DMS153 treated with DMSO at 0.1 percent for 48 hours (cell line): ENCODE results near the gene TCF4.

Experiments
- DNase-seq: peaks from one replicate; lab custom pipeline; 2025; ENCODE audit not compliant: unreplicated experiment; lab: John Stamatoyannopoulos, UW

Gene TCF4

GRCh38 chr18:55396267-55396905 is 191.6 kb downstream of the TCF4 start:
- no peak for DNase-seq

GRCh38 chr18:55395799-55396198 is 192.2 kb downstream of the TCF4 start:
- no peak for DNase-seq

- no peak for DNase-seq
Observed at GRCh38 chr18:55390898-55391297, 197.1 kb downstream of the TCF4 start.

GRCh38 chr18:55387139-55387984 is 200.6 kb downstream of the TCF4 start:
- DNase-seq, result no peak

- no peak for DNase-seq
Observed at GRCh38 chr18:55386545-55386944, 201.4 kb downstream of the TCF4 start.

GRCh38 chr18:55385770-55386169 is 202.2 kb downstream of the TCF4 start:
- DNase-seq, result no peak

GRCh38 chr18:55384551-55385275 is 203.3 kb downstream of the TCF4 start:
- DNase-seq, result no peak

- no peak for DNase-seq
Observed at GRCh38 chr18:55384115-55384514, 203.9 kb downstream of the TCF4 start.

- no peak for DNase-seq
Observed at GRCh38 chr18:55382277-55382805, 205.7 kb downstream of the TCF4 start.

- no peak for DNase-seq
Observed at GRCh38 chr18:55381277-55381676, 206.7 kb downstream of the TCF4 start.

- DNase-seq, result no peak
Observed at GRCh38 chr18:55380589-55380988, 207.4 kb downstream of the TCF4 start.

- no peak for DNase-seq
Observed at GRCh38 chr18:55376387-55376786, 211.6 kb downstream of the TCF4 start.

GRCh38 chr18:55375930-55376329 is 212.1 kb downstream of the TCF4 start:
- no peak for DNase-seq

- DNase-seq, result no peak
Observed at GRCh38 chr18:55374741-55375140, 213.3 kb downstream of the TCF4 start.

GRCh38 chr18:55372209-55372608 is 215.8 kb downstream of the TCF4 start:
- DNase-seq, result no peak

GRCh38 chr18:55370936-55371335 is 217.1 kb downstream of the TCF4 start:
- DNase-seq, result no peak

- DNase-seq, result no peak
Observed at GRCh38 chr18:55369346-55369745, 218.6 kb downstream of the TCF4 start.

- no peak for DNase-seq
Observed at GRCh38 chr18:55365342-55365741, 222.7 kb downstream of the TCF4 start.

GRCh38 chr18:55362303-55362702 is 225.7 kb downstream of the TCF4 start:
- DNase-seq, result no peak

GRCh38 chr18:55361492-55362250 is 226.3 kb downstream of the TCF4 start:
- DNase-seq, result no peak

- no peak for DNase-seq
Observed at GRCh38 chr18:55360061-55360460, 227.9 kb downstream of the TCF4 start.
